GM21515 (cell line): ENCODE results near the gene CST11.
"Not testable (repeated sequence)": the region's sequence is repeated elsewhere in the genome, so short reads cannot be mapped to it uniquely, and the experiment has no call there.

Experiments
- ATAC-seq: cut with Tn5 transposase; IDR thresholded peaks from one replicate; pipeline ENCODE4 v1.9.1; 2021; ENCODE audit not compliant: unreplicated experiment

The CST11 gene, protein sequence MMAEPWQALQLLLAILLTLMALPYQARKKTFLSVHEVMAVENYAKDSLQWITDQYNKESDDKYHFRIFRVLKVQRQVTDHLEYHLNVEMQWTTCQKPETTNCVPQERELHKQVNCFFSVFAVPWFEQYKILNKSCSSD

DNA sequence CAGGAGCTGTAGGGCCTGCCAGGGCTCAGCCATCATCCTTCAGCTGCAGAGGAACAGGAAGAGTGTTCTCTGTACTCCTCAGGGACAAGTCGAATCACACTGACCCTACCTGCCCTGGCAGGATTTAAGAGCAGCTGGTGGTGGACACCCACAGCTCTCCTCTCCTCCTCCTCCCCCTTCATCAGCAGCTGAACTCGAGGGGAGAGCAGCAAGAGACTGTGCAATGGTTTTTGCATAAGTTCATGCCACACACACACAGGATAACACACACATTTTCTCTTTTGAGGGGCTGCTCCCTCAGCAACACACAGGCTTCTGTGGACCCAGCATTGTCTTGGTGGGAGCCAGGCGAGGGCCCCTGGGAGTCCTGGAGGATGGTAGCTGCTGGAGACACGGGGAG lies at the start of gene CST11:
Gene CST11 (minus strand): TSS at position 101 of the 400 bp plus-strand sequence. CDS start 65 bp downstream, at position 36.
- ATAC-seq = no peak

DNA sequence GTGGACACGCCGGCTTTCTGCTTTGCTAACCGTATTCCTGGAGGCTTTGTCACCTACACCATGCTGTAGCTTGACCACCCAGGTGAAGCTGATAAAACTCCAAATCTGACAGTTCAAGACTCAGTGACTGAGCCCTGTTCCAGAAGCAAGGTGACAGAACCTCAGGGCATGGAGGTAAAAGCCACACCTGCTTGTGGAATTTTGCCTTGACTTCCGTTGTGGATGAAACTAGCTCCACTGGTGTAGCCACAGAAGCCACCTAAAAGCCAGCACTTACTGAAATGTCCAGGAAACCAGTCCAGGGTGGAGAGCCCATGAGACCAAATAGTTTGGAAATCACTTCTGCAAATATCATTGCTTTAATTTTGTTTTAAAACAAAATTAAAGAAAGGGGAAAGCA lies 49.2 kb upstream of the CST11 start:
- no peak for ATAC-seq

DNA sequence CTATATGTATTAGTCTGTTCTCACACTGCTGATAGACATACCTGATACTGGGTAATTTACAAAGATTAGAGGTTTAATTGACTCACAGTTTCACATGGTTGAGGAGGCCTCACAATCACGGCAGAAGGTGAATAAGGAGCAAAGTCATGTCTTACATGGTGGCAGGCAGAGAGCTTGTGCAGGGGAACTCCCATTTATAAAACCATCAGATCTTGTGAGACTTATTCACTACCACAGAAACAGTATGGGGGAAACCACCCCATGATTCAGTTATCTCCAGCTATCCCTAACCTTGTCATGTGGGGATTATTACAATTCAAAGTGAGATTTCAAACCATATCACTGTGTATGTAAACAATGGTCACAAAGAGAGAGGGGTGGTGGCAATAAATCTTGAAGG lies 44.9 kb upstream of the CST11 start:
- no peak for ATAC-seq

DNA sequence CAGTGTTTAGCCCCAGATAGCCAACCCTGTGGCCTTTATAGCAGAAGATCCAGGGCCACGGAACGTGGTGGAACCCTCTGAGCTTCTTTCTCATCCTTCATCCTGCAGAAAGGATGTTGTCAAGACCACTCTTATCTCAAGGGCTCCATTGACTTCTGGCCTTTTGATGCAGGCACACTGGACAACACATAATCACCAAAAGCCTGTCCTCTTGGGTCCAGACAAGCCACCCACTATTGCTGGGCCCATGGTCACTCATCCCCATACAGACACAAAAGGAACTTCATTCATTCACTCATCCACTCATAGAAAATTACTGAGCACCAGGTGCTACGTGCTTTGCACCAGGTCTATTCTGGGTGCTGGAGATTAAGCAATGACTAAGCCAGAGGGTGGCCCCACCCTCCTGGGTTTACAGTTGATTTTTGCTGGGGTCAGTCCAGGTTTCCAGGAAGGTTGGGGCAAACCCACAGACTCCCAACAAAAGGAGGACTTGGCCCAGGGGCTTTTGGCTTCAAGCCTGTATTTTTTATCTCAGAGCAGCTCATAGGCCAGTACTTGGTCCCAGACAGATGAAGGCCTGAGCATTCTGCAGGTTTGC lies 40.6 kb upstream of the CST11 start:
- no peak for ATAC-seq

DNA sequence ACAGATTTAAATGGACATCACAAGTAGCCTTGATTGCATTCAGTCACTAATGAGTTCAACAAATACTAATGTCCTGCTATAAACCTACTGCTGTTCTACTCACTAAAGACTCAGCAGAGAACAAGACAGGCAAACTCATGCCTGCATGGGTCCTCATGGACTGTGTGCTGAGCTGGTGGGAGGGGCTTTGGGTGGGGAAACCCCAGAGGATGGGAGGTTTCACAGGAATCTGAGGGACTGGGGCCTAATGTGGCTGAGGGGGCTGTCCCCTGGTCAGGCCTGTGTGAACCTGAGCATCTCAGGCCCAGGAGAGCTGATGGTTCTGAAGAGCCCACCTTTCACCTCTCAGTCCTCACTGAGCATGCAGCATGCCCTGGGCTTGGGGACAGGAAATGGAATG lies 39.6 kb upstream of the CST11 start:
- ATAC-seq = no peak

DNA sequence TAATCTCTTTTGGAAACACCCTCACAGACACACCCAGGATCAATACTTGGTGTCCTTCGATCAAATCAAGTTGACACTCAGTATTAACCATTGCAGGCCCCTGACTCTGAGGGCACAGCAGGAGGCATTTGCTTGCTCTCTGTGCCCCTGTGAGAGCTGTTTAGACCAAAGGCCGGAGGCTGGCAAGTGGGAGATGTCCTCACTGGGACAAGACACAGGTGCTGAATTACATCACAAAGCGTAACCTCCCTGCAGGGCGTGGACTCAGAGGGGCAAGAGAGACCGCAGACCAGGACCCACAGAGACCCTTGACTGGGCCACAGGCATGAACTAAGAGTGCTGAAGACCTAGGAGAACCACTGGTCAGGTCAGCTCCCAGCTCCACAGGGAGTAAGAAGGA lies 38.1 kb upstream of the CST11 start, which contains the start of gene CST8:
Gene CST8 (plus strand): TSS at position 301 of the 400 bp plus-strand sequence. CDS start 551 bp downstream, outside the sequence.
- no peak for ATAC-seq

DNA sequence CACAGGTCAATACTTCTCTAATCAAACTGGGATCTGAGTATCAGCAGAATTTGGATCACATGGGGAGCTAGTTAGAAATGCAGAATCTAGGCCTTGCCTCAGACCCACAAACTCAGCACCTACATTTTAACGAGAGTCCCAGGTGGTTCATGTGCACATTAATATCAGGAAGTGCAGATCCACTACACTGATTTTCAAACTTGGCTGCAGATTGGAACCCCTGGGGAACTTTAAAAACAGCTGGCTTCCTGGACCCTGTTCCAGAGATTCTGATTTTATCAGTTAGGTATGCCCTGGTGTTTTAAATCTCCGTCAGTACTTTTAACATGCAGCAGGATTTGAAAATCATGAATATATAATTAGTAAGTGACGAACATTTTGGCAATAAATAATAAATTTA lies 36.3 kb upstream of the CST11 start:
- no peak for ATAC-seq

DNA sequence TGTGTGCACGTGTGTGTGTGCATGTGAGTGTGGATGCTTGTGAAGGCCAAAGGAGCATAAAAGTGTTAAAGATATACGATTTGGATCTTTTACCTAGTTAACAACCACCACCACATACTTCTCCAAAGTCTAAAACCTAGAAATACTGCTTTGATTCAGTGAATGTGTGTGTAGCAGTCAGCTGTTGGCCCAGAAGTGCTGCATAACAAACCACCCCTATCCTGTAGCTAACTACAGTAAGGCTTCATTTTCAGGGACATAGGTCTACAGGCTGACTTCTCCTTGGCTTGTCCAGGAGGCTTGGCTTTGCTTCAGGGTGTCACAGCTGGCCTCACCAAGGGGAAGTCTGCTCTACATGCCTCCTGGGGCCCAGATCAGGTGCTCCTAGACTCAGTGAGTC lies 35.8 kb upstream of the CST11 start:
- ATAC-seq = no peak

DNA sequence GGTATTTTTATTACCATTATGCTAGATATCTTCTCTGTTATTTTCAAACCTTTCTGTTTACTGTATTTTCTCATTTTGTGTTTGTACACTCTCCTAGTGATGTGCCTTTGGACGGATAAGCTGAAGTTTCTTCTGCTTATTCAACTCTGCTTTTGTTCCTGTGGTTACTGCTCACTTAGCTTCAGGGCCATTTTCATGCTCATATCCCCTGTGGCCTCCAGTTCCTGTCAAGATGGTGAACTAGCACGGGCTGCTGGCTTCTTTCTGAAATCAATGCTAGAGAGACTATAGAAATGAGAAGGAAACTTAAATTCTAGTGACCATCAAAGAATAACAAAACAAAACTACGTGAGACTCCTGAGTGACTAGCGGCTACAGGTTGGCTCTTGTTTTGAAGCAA lies 31.4 kb upstream of the CST11 start:
- ATAC-seq = no peak

DNA sequence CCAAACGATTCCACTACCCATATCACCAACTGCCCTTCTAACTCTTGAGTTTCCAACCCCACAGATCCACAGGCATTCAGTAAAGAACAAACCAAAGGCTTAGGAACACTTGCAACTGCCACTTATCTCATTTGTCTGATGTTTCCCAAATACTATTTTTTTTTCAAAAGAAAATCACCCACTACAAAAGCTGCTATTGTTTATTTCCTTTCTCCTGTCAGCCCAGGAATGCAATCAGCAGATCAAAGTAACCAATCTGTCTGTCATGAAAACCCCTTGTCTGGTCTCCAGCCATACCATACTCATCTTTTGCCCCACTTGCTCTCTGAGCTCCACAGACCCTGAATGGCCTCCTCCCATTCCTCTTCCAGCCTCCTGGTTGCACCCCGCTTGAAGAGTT lies 29.5 kb upstream of the CST11 start:
- ATAC-seq = no peak

DNA sequence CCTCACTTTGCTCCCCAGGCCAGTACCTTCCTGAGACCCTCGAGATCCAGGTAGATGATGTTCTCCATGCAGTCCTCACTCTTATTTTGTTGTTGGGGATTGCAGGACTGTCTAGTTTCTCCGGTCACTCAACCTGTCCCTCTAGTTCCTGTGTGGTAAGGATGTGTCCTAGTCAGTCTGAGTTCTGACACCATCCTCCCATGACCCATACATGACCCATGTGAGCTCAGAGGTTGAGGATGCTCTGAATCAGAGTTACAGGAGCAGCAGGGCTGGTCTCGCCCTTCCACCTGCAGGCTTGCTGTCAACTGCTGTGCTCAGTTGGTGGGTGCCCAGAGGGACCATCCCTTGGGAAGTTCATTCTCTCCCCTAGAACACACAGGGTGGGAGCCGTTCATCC lies 26.4 kb upstream of the CST11 start:
- no peak for ATAC-seq

DNA sequence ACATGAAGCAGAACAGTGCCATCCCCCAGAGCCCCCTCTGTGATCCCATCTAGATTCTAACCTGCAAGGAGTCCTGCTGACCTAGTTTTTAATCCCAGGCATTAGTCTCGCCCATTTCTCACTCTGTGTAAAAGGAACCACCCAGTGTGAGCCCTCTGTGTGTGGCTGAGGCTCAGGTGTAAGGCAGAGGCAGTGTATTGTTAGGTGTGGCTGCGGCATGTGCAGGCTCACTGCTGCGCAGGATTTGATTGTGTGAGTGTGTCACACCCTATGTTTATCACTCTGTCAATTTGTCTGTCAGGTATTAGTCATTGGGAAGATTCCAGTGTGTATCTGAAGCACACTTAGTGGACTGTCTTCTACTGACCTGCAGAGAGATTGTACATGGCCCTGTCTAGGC lies 24.5 kb upstream of the CST11 start:
- ATAC-seq = no peak

DNA sequence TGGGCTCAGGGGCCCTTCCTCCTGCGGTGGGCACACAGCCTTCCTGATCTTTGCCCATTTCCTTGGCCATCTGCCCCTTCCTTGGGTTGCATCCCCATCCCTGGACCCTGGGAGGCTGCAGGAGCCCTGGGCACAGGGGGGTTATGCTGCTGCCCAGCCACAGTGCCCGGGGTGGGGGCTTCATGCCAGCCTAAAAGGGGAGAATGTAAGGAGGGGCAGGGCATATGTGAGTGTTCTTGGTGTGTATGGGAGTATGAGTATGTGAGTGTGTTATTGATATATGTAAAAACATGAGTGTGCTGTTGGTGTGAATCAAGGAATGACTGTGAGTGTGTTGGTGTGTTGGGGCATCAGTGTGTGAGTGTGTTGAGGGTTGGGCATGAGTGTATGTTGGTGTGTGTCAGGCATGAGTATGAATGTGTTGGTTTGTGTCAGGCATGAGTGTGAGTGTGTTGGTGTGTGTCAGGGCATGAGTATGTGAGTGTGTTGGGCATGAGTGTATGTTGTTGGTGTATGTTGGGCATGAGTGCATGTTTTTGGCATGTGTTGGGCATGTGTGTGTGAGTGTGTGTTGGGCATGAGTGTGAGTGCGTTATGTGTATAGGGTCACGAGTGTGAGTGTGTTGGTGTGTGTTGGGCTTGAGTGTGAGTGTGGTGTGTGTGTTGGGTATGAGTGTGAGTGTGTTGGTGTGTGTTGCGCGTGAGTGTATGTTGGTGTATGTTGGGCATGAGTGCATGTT lies 23.5 kb upstream of the CST11 start:
- no peak for ATAC-seq

DNA sequence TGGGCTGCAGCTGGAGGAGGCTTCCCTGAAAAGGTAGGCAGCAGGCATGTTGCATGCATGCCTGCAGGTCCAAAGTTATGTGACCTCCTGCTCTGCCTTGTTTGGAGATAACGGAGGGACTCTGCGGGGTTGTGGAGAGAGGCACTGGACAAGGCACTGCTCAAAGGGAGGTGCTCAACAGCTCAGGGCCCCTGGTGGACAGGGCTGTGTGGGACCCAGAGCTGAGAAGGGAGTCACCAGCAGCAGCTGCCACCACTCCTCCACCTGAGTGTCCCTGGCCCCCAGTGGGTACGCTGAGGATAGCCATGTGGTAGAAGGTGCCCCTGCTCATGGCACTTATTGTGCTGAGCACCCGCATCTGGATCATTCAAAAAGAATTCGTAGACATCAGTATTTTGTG lies 22.7 kb upstream of the CST11 start:
- ATAC-seq = no peak

DNA sequence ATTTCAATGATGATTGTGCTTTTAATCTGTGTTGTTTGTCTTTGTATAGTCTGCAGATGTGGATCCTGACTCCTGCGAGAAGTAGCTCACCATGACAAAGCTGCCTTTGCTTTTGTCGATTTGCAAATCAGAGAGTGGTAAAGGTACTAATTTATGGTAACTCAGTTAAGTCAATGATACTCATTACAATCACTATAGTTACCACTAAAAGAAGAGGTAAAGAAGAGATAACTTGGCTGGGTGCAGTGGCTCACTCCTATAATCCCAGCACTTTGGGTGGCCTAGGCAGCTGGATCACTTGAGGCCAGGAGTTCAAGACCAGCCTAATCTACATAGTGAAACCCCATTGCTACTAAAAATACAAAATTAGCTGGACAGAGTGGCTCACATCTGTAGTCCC lies 20.6 kb upstream of the CST11 start:
- not testable (repeated sequence) for ATAC-seq

DNA sequence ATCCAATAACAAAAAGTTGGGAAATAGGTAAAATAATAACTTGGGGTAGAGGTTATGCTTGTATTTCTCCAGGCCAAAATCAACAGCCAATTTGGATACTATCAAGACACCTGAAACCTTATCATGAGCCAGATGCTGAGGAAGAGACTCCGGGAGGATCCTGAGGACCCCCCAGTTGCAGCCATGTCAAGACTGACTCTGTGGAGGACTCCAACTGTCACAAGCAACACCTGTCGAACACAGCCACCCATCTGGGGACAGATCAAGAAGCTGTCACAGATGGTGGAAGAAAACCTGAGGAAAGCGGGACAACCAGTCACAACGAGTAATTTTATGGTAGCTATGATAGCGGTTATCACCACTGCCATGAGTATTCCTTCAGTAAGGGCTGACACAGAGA lies 19.6 kb upstream of the CST11 start:
- not testable (repeated sequence) for ATAC-seq

DNA sequence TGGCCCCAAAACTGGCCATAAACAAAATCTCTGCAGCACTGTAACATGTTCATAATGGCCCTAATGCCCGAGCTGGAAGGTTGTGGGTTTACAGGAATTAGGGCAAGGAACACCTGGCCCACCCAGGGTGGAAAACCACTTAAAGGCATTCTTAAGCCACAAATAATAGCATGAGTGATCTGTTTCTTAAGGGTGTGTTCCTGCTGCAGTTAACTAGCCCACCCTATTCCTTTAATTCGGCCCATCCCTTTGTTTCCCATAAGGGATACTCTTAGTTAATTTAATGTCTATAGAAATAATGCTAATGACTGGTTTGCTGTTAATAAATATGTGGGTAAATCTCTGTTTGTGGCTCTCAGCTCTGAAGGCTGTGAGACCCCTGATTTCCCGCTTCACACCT lies 14.3 kb upstream of the CST11 start:
- ATAC-seq = not testable (repeated sequence)

DNA sequence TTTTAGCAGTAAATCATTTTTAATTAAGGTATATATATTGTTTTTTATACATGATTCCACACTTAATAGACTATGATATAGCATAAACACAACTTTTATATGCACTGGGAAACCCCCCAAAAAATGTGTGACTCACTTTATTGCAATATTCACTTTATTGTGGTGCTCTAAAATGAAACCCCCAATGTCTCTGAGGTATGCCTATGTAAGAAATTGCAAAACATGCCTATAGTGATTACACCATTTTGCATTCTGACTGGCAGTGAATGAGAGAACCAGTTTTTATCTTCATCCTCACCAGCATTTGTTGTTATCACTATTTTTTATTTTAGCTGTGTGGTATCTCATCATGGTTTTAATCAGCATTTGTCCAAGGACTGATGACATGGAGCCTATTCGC lies 8.5 kb upstream of the CST11 start:
- no peak for ATAC-seq

DNA sequence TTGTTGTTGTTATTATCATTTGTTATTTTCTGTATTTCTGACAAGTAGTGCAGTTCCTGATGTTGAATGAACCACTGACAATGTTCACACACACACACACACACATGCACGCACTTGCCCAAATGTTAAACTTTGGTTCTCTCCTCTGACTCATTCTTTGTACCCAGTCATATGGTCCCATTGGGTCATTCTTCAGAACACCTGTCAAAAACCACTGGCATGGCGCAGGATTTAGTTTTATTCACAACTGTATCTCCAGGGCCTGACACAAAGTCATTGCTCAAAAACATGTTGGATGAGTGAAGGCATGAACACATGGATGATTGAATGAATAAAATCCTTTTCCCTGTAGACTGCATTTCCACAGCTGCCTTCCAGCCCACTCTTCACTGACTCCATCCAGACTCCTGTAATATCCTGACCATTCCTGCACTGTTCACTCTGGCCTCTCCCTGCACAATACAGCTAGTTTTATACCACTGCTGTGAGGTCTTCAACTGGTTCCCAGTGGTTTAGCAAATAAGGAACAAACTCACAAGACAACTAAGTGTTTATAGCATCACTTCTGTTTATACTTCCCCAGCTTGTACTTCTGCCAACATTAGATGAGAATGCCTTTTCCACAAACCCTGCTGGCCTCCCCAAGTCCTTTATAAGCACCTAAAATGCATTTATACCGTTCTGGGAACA lies 6.9 kb upstream of the CST11 start:
- no peak for ATAC-seq

DNA sequence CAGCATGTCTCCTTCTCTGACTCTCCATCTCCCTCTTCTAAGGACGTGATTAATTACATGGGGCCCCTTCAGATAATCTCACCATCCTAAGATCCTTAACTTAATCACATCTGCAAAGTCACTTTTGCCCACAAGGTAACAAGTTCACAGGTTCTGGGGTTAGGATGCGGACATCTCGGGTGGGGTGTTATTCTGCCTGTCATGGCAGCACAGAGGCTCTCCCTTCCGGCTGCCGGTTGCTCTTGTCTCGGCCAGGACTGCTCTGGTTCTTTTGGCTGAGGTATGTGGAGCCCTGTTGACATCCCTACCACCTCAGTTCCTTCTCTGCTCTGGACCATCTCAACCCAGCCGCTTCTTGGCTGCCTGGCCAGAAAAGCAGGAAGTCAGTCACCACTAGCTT lies 4.2 kb upstream of the CST11 start:
- ATAC-seq = no peak

DNA sequence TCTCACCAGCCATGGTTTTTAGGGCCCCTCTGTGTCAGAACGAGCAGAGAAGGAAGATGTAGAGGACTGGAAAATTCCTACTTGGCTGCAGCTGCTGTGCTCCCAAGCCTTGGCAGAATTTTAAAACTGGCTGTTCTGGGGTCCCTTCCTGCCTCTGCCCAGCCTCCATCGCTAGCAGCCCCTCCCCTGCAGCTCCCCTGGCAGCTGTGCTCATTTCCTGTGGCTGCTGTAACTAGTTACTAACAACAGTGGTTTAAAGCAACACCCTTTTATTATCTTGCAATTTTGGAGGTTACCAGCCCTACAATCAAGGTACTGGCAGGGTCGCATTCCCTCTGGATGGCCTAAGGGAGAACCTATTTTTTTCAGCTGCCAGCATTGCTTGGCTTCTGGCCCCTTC lies 3.7 kb upstream of the CST11 start:
- ATAC-seq = no peak

DNA sequence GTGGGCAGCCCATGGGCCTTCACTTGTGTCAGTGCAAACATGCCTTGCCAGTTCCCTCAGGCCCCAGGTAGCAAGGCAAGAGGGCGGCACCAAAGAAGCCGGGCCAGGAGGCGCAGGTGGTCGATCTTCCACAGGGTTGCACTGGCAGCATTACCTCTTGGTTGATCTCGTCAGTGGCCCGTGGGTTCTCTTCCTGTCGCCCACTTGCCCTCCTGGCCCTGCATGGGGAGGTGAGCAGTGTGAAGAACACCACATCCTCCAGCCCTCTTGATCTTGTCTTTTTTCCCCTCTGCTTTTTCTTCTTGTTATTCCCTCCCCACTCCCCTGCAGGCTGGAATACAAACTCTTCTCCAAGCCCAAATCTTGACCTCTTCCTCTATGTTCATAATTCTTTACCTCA lies 3.0 kb upstream of the CST11 start:
- ATAC-seq = no peak
